ENCODE data around the gene ORC5. TPM values are rescaled to one million over a fixed set of nuclear protein-coding genes. Genes with fewer than 3 reads are reported as not detected.

Gene ORC5
- total RNA-seq, 2 experiments from 2014 or later: 25.2 to 33.1 TPM

DNA sequence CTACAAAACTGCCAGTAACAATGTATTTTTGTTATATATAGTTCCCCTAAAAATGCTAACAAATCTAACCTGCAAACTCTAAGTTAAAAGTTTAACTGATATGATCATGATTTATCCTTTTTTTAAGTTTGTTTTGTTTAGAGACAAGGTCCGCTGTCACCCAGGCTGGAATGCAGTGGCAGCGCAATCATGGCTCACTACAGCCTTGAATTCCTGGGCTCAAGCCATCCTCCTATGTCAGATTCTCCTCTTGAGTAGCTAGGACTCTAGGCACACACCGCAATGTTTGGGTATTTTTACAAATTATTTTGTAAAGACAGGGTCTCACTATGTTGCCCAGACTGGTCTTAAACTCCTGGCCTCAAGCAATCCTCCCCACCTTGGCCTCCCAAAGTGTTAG is 46.6 kb downstream of the ORC5 start:
- Histone ChIP-seq H3K4me1 (ENCODE audit: insufficient read depth, low read length, poor library complexity, severe bottlenecking) (no peaks in the 10 kb centered on the region), H3K79me2 (ENCODE audit: insufficient read depth, low read depth, low read length) (no peaks in the 10 kb centered on the region), H3K9me3 (ENCODE audit: low read length) (no peaks in the 10 kb centered on the region), H2AFZ (ENCODE audit: low read length) (no peak overlapping the region), H3K27ac (ENCODE audit: low read depth, low read length, poor library complexity, severe bottlenecking) (no peak overlapping the region), H3K9me2 (ENCODE audit: insufficient read depth, low read length) (no peaks in the 10 kb centered on the region), H4K20me1 (ENCODE audit: insufficient read depth, low read length) (0 out of 2 replicates have a peak, but pooled peaks cover 5% of the 10 kb centered on the region), H3K4me3 (ENCODE audit: low read depth, low read length, poor library complexity, severe bottlenecking) (no peak overlapping the region), H3K36me3 (ENCODE audit: insufficient read depth, low read length) (peaks cover 68% of the 10 kb centered on the region), H3K4me2 (ENCODE audit: low read length) (no peak overlapping the region)
- TF ChIP-seq EZH2phosphoT487 (IDR thresholded peaks at IDR 0.05; ENCODE audit: borderline replicate concordance, low read depth, low read length): no peak
- TF ChIP-seq, protein P1, sequence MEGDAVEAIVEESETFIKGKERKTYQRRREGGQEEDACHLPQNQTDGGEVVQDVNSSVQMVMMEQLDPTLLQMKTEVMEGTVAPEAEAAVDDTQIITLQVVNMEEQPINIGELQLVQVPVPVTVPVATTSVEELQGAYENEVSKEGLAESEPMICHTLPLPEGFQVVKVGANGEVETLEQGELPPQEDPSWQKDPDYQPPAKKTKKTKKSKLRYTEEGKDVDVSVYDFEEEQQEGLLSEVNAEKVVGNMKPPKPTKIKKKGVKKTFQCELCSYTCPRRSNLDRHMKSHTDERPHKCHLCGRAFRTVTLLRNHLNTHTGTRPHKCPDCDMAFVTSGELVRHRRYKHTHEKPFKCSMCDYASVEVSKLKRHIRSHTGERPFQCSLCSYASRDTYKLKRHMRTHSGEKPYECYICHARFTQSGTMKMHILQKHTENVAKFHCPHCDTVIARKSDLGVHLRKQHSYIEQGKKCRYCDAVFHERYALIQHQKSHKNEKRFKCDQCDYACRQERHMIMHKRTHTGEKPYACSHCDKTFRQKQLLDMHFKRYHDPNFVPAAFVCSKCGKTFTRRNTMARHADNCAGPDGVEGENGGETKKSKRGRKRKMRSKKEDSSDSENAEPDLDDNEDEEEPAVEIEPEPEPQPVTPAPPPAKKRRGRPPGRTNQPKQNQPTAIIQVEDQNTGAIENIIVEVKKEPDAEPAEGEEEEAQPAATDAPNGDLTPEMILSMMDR (conservative IDR thresholded peaks at IDR 0.05; ENCODE audit: low read length): no peak
- intact Hi-C loops (cut with micrococcal nuclease; ENCODE audit: unreplicated experiment): loop anchor here (5.0 kb wide), 1 partner anchor 589 kb away; no protein-coding TSS in a partner anchor
- no peak for DNase-seq (ENCODE audit: low spot score)
- no TSS peak for BruUV-seq (replicated peaks)
- POLR2A ChIA-PET: no interaction called here
- CTCF ChIA-PET (ENCODE audit: unreplicated experiment): no interaction called here

DNA sequence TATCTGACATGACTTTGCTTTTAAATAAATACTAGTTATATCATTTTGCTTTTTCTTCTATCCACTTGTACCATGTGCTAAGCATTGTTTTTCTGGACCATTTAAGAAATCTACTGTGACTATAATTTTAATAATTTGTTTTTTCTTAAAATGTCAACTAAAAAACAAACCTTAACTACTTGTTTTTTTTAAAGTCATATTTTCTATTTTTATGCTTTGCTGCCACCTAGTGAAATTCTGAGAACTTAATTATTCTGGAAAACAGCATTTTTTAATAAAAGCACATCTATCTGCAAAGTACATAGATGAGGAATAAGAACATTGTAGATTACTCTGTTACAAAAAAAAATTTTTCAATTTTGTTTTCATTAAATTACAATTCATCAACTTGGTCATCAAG is 47.4 kb downstream of the ORC5 start:
- 0 out of 2 replicates have a peak, but pooled peaks cover 5% of the 10 kb centered on the region for H4K20me1 ChIP-seq (ENCODE audit: insufficient read depth, low read length)
- POLR2A ChIA-PET: interaction anchor here (0.8 kb wide), 1 partner anchor 9 kb away, joined by 3 read pairs; no protein-coding TSS in a partner anchor
- no peaks in the 10 kb centered on the region for H3K4me1 ChIP-seq (ENCODE audit: insufficient read depth, low read length, poor library complexity, severe bottlenecking)
- CTCF ChIA-PET (ENCODE audit: unreplicated experiment): no interaction called here
- no peaks in the 10 kb centered on the region for H3K9me2 ChIP-seq (ENCODE audit: insufficient read depth, low read length)
- no peaks in the 10 kb centered on the region for H3K79me2 ChIP-seq (ENCODE audit: insufficient read depth, low read depth, low read length)
- intact Hi-C loops (cut with micrococcal nuclease; ENCODE audit: unreplicated experiment): loop anchor here (5.0 kb wide), 1 partner anchor 588 kb away; no protein-coding TSS in a partner anchor
- H3K36me3 ChIP-seq (ENCODE audit: insufficient read depth, low read length): peaks cover 62% of the 10 kb centered on the region
- TF ChIP-seq, protein P1 (conservative IDR thresholded peaks at IDR 0.05; ENCODE audit: low read length): peak; percentile 79
- no peak for TF ChIP-seq EZH2phosphoT487 (IDR thresholded peaks at IDR 0.05; ENCODE audit: borderline replicate concordance, low read depth, low read length)
- H2AFZ ChIP-seq (ENCODE audit: low read length): no peak overlapping the region
- peak; percentile 13 for DNase-seq (ENCODE audit: low spot score)
- H3K4me3 ChIP-seq (ENCODE audit: low read depth, low read length, poor library complexity, severe bottlenecking): no peak overlapping the region
- BruUV-seq (replicated peaks): no TSS peak
- H3K9me3 ChIP-seq (ENCODE audit: low read length): no peaks in the 10 kb centered on the region
- no peak overlapping the region for H3K4me2 ChIP-seq (ENCODE audit: low read length)
- no peak overlapping the region for H3K27ac ChIP-seq (ENCODE audit: low read depth, low read length, poor library complexity, severe bottlenecking)

- Histone ChIP-seq H3K4me1 (ENCODE audit: insufficient read depth, low read length, poor library complexity, severe bottlenecking) (no peaks in the 10 kb centered on the region), H2AFZ (ENCODE audit: low read length) (no peak overlapping the region), H3K79me2 (ENCODE audit: insufficient read depth, low read depth, low read length) (no peaks in the 10 kb centered on the region), H3K4me2 (ENCODE audit: low read length) (no peak overlapping the region), H3K9me2 (ENCODE audit: insufficient read depth, low read length) (no peaks in the 10 kb centered on the region), H3K9me3 (ENCODE audit: low read length) (no peaks in the 10 kb centered on the region), H3K27ac (ENCODE audit: low read depth, low read length, poor library complexity, severe bottlenecking) (no peak overlapping the region), H3K36me3 (ENCODE audit: insufficient read depth, low read length) (peaks cover 39% of the 10 kb centered on the region), H4K20me1 (ENCODE audit: insufficient read depth, low read length) (0 out of 2 replicates have a peak, but pooled peaks cover 5% of the 10 kb centered on the region), H3K4me3 (ENCODE audit: low read depth, low read length, poor library complexity, severe bottlenecking) (no peak overlapping the region)
- ChIA-PET CTCF (ENCODE audit: unreplicated experiment) (no interaction called here), POLR2A (no interaction called here)
- no TSS peak for BruUV-seq (replicated peaks)
- no peak for TF ChIP-seq EZH2phosphoT487 (IDR thresholded peaks at IDR 0.05; ENCODE audit: borderline replicate concordance, low read depth, low read length)
- TF ChIP-seq, protein P1 (conservative IDR thresholded peaks at IDR 0.05; ENCODE audit: low read length): peak; percentile 91
- intact Hi-C loops (cut with micrococcal nuclease; ENCODE audit: unreplicated experiment): no loop called here
- peak; percentile 39 for DNase-seq (ENCODE audit: low spot score)
These were observed 51.0 kb downstream of the ORC5 start for GRCh38 chr7:104156842-104157277.

All from OCI-LY7 (cell line).